ENCODE data around the gene SCG2. TPM values are rescaled to one million over a fixed set of nuclear protein-coding genes. Genes with fewer than 3 reads are reported as not detected.

SCG2 gene
- total RNA-seq, 1 donor = 0.63 TPM

- DNase-seq (ENCODE audit: low read depth) = peak; percentile 47
- TF ChIP-seq CTCF (IDR thresholded peaks at IDR 0.05; ENCODE audit: insufficient read depth, low read length) = no peak
Observed at GRCh38 chr2:223587301-223587700, 14.9 kb downstream of the SCG2 start.

GRCh38 chr2:223586261-223586660, 15.9 kb downstream of the SCG2 start:
- no peak overlapping the region for H3K4me3 ChIP-seq (ENCODE audit: low read depth, low read length)
- TF ChIP-seq CTCF (IDR thresholded peaks at IDR 0.05; ENCODE audit: insufficient read depth, low read length) = no peak
- peak; percentile 80 for DNase-seq (ENCODE audit: low read depth)

More at GRCh38 chr2:223587301-223587700, 14.9 kb downstream of the SCG2 start:
- no peak overlapping the region for H3K4me3 ChIP-seq (ENCODE audit: low read depth, low read length)

- no peak for TF ChIP-seq CTCF (IDR thresholded peaks at IDR 0.05; ENCODE audit: insufficient read depth, low read length)
- H3K4me3 ChIP-seq (ENCODE audit: low read depth, low read length) = no peak overlapping the region
- DNase-seq (ENCODE audit: low read depth) = peak; percentile 36
Observed at GRCh38 chr2:223585666-223586065, 16.5 kb downstream of the SCG2 start.

- no peak overlapping the region for H3K4me3 ChIP-seq (ENCODE audit: low read depth, low read length)
- TF ChIP-seq CTCF (IDR thresholded peaks at IDR 0.05; ENCODE audit: insufficient read depth, low read length) = no peak
- no peak for DNase-seq (ENCODE audit: low read depth)
Observed at GRCh38 chr2:223582001-223582400, 20.2 kb downstream of the SCG2 start.

GRCh38 chr2:223580951-223581350, 21.2 kb downstream of the SCG2 start:
- DNase-seq (ENCODE audit: low read depth) = peak; percentile 69
- TF ChIP-seq CTCF (IDR thresholded peaks at IDR 0.05; ENCODE audit: insufficient read depth, low read length) = no peak
- H3K4me3 ChIP-seq (ENCODE audit: low read depth, low read length) = peak overlapping the region; percentile 6

- no peak for TF ChIP-seq CTCF (IDR thresholded peaks at IDR 0.05; ENCODE audit: insufficient read depth, low read length)
Observed at GRCh38 chr2:223578846-223579245, 23.3 kb downstream of the SCG2 start.

GRCh38 chr2:223576873-223577272, 25.3 kb downstream of the SCG2 start:
- peak; percentile 85 for DNase-seq (ENCODE audit: low read depth)
- no peak overlapping the region for H3K4me3 ChIP-seq (ENCODE audit: low read depth, low read length)
- no peak for TF ChIP-seq CTCF (IDR thresholded peaks at IDR 0.05; ENCODE audit: insufficient read depth, low read length)

More at GRCh38 chr2:223578846-223579245, 23.3 kb downstream of the SCG2 start:
- DNase-seq (ENCODE audit: low read depth) = no peak
- H3K4me3 ChIP-seq (ENCODE audit: low read depth, low read length) = no peak overlapping the region

Measured in fibroblast of the aortic adventitia (primary cell).